DND-41 (cell line): ENCODE data around the gene ESR2.
A peak's percentile ranks its signal among the peaks of the same experiment; 100 is the strongest.

Experiments used
- ATAC-seq: fragments of 200-7000 bp; cut with Tn5 transposase; 3 replicates; pipeline ENCODE4 v1.9.1; 2021; ENCODE audit warnings: low read depth; ENCODE audit not compliant: insufficient read depth
- DNase-seq: peaks from one replicate; pipeline ENCODE4 v3.0.0-alpha.2; 2020
- H2AFZ ChIP-seq: 2 replicates; pipeline ENCODE4 v1.6.0; 2012; ENCODE audit warnings: low read depth, low read length
- H3K27ac ChIP-seq: 2 replicates; pipeline ENCODE4 v1.5.1; 2012; ENCODE audit warnings: low read length, inconsistent platforms
- H3K27me3 ChIP-seq: fragments of 200-600 bp; sonication (generic); 2 replicates; pipeline ENCODE4 v1.6.0; 2012; ENCODE audit warnings: low read length, mild to moderate bottlenecking, inconsistent platforms; ENCODE audit not compliant: insufficient read depth, poor library complexity
- H3K36me3 ChIP-seq: 2 replicates; pipeline ENCODE4 v1.5.1; 2012; ENCODE audit warnings: low read length, inconsistent platforms; ENCODE audit not compliant: insufficient read depth
- H3K4me1 ChIP-seq: 2 replicates; pipeline ENCODE4 v1.5.1; 2012; ENCODE audit warnings: mild to moderate bottlenecking, low read length; ENCODE audit not compliant: insufficient read depth
- H3K4me2 ChIP-seq: 2 replicates; pipeline ENCODE4 v1.6.0; 2012; ENCODE audit warnings: mild to moderate bottlenecking, moderate library complexity, low read length, inconsistent platforms; ENCODE audit not compliant: insufficient read depth
- H3K4me3 ChIP-seq, 2 experiments: fragments of 200-600 bp in 1 of 2; shearing (Covaris generic) in 1 of 2; 2 replicates each; pipeline ENCODE4 v1.5.1; 2012 to 2016; ENCODE audit warnings: inconsistent platforms in 2 of 2, low read length in 2 of 2, mild to moderate bottlenecking in 2 of 2, low read depth in 1 of 2, moderate library complexity in 1 of 2
- H3K79me2 ChIP-seq: 2 replicates; pipeline ENCODE4 v1.6.0; 2012; ENCODE audit warnings: low read length, inconsistent platforms; ENCODE audit not compliant: insufficient read depth
- H3K9ac ChIP-seq: 2 replicates; pipeline ENCODE4 v1.6.0; 2012; ENCODE audit warnings: low read depth, mild to moderate bottlenecking, inconsistent platforms, low read length, moderate library complexity
- H3K9me3 ChIP-seq: 2 replicates; pipeline ENCODE4 v1.5.1; 2012; ENCODE audit warnings: low read length, moderate library complexity, mild to moderate bottlenecking, inconsistent platforms; ENCODE audit not compliant: insufficient read depth, severe bottlenecking
- H4K20me1 ChIP-seq: 2 replicates; pipeline ENCODE4 v1.6.0; 2012; ENCODE audit warnings: low read length; ENCODE audit not compliant: insufficient read depth
- CTCF ChIP-seq: IDR thresholded peaks from 2 replicates; pipeline ENCODE4 v1.5.1; 2012; ENCODE audit warnings: borderline replicate concordance, low read length, moderate library complexity, mild to moderate bottlenecking; ENCODE audit not compliant: poor library complexity, severe bottlenecking; ENCODE audit errors: extremely low read depth
- EZH2 ChIP-seq: IDR thresholded peaks from 3 replicates; pipeline ENCODE4 v1.6.1; 2012; ENCODE audit warnings: borderline replicate concordance, low read depth, mild to moderate bottlenecking, moderate library complexity, low read length, inconsistent platforms; ENCODE audit not compliant: severe bottlenecking

The ESR2 gene

DNA sequence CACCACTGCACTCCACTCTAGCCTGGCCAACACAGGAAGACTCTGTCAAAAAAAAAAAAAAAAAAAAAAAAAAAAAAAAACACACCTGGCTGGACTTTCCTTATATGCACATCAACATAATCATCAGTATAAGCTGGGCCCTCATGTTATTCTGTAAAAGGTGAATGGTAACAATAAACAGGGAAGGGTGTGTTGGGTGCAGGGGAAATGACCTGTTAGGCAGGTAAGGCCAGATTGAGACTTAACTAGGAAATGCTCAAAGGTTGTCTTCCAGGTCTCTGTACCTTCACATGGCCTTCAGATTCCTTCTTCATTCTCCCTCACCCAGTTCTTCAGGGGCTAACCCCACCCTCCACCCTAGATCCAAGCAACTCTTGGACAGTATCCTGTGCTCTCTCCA is 47.5 kb downstream of the ESR2 start:
- H3K9me3 ChIP-seq: no peaks in the 10 kb centered on the region
- H3K79me2 ChIP-seq: no peaks in the 10 kb centered on the region
- ATAC-seq (no peak), DNase-seq (no peak)
- no peak overlapping the region for H3K9ac ChIP-seq
- no peak overlapping the region for H3K27ac ChIP-seq
- no peaks in the 10 kb centered on the region for H3K4me1 ChIP-seq
- no peaks in the 10 kb centered on the region for H3K36me3 ChIP-seq
- no peak overlapping the region for H3K4me3 ChIP-seq
- H3K4me2 ChIP-seq: no peak overlapping the region
- no peaks in the 10 kb centered on the region for H4K20me1 ChIP-seq
- H2AFZ ChIP-seq: no peak overlapping the region
- no peaks in the 10 kb centered on the region for H3K27me3 ChIP-seq
- TF ChIP-seq CTCF (no peak), EZH2 (no peak)

DNA sequence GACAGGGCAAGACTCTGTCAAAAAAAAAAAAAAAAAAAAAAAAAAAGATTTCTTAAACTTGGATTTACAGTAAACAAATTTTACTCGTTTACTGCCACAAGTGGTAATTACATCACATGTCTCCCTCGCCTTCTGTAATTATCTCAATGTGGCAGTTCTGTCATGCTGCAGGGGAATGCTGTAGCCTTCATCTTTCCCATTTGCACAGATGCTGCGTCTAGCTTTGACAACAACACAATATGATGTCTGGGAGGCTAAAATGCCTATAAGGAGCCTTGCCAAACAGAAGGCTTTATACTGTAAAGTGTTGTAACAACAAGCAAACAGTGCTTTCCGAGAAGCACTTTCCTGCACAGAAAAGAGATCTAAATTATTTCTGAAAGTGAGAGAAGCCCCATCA is 48.7 kb downstream of the ESR2 start:
- no peaks in the 10 kb centered on the region for H3K36me3 ChIP-seq
- H2AFZ ChIP-seq: no peak overlapping the region
- DNase-seq (no peak), ATAC-seq (no peak)
- no peaks in the 10 kb centered on the region for H3K27me3 ChIP-seq
- no peak overlapping the region for H3K4me3 ChIP-seq
- no peaks in the 10 kb centered on the region for H3K9me3 ChIP-seq
- H3K4me2 ChIP-seq: no peak overlapping the region
- no peak for TF ChIP-seq CTCF
- no peak for TF ChIP-seq EZH2
- H3K9ac ChIP-seq: no peak overlapping the region
- H3K79me2 ChIP-seq: no peaks in the 10 kb centered on the region
- H3K27ac ChIP-seq: no peak overlapping the region
- no peaks in the 10 kb centered on the region for H4K20me1 ChIP-seq
- no peaks in the 10 kb centered on the region for H3K4me1 ChIP-seq

- no peak for ATAC-seq
- Histone ChIP-seq H3K36me3 (no peaks in the 10 kb centered on the region), H3K4me2 (no peak overlapping the region), H3K79me2 (no peaks in the 10 kb centered on the region), H4K20me1 (no peaks in the 10 kb centered on the region), H2AFZ (no peak overlapping the region), H3K27me3 (no peaks in the 10 kb centered on the region), H3K9ac (no peak overlapping the region), H3K4me1 (no peaks in the 10 kb centered on the region), H3K4me3 (no peak overlapping the region), H3K27ac (no peak overlapping the region), H3K9me3 (no peaks in the 10 kb centered on the region)
- no peak for DNase-seq
- TF ChIP-seq EZH2 (no peak), CTCF (no peak)
Observed at GRCh38 chr14:64244279-64244678, 49.9 kb downstream of the ESR2 start.

DNA sequence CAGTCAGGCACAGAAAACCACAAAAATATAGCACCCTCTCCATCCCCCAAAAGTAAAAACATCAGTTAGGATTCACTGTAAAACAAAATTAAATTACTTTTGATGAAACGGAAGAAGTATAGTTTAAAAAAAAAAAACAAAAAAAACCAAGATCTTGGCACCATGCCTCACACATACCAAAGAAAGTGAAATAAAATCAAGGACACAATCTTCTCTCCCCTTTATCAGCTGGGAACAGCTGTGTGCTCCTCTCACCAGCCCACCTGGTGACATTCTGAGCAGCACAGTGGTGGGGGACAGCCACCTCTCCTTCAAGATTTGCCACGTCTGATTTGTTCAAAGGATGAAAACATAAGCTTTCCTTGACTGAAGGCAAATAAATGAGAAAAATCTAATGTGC is 55.5 kb downstream of the ESR2 start:
- Histone ChIP-seq H3K4me1 (no peaks in the 10 kb centered on the region), H3K27ac (no peak overlapping the region)

More for the DNA sequence above, 55.5 kb downstream of the ESR2 start:
- ATAC-seq (0 out of 3 replicates have a peak, but pooled peaks have one; percentile 20), DNase-seq (no peak)
- Histone ChIP-seq H3K4me3 (no peak overlapping the region), H3K9me3 (no peaks in the 10 kb centered on the region), H2AFZ (no peak overlapping the region), H4K20me1 (no peaks in the 10 kb centered on the region), H3K9ac (no peak overlapping the region), H3K27me3 (no peaks in the 10 kb centered on the region), H3K79me2 (no peaks in the 10 kb centered on the region), H3K36me3 (no peaks in the 10 kb centered on the region), H3K4me2 (no peak overlapping the region)
- no peak for TF ChIP-seq EZH2
- no peak for TF ChIP-seq CTCF
